ENCODE measurements around the gene ANO9. TPM values are rescaled to one million over a fixed set of nuclear protein-coding genes. Genes with fewer than 3 reads are reported as not detected.
"Not testable (repeated sequence)": the region's sequence is repeated elsewhere in the genome, so short reads cannot be mapped to it uniquely, and the experiment has no call there.

The ANO9 gene
- total RNA-seq, 2 donors from 2014 or later = 15.6 to 26.4 TPM

DNA sequence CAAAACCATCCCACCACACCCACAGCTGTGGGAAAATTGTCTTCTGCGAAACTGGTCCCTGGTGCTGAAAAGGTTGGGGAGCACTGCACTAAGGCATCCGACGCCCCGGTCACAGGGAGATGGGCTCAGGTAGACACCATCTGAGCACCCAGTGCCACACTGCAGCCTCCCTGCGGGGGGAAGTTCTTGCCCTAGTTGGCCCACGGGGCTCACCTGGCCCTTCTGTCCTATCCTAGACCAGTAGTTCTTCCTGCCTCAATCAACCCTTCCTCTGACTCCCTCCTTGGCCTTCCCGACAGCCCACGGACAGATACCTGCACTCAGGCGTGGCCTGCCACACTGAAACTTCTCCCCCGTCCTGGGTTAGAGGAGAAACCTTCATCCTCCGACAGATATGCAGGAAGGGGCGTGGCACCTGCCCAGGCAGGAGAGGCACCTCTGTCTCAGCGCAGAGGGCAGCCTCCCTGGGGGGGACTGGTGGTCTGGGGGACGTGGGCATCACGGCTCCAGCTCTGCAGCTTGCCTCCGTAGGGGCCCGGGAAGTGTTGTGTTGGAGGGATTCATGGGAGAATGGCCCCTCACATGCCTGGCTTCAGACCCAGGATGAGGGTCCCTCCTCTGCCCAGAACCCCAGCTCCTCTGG lies 4.5 kb downstream of the ANO9 start:
- H3K9me3 ChIP-seq = no peaks in the 10 kb centered on the region
- no peaks in the 10 kb centered on the region for H3K27me3 ChIP-seq
- intact Hi-C loops (cut with DNase I) = no loop called here
- WGBS, 2 donors = 84 to 98% methylated on average over 5 to 17 of the region's 17 CpGs
- H3K4me3 ChIP-seq = no peak overlapping the region
- ATAC-seq (no peak), DNase-seq (no peak)
- H3K4me1 ChIP-seq = peaks cover 20% of the 10 kb centered on the region
- no peaks in the 10 kb centered on the region for H3K36me3 ChIP-seq (replicated peaks in 1 of 2; ENCODE audit: insufficient read depth in 1 of 2, low read depth in 2 of 2)
- H3K27ac ChIP-seq = no peak overlapping the region
- TF ChIP-seq, protein P1, sequence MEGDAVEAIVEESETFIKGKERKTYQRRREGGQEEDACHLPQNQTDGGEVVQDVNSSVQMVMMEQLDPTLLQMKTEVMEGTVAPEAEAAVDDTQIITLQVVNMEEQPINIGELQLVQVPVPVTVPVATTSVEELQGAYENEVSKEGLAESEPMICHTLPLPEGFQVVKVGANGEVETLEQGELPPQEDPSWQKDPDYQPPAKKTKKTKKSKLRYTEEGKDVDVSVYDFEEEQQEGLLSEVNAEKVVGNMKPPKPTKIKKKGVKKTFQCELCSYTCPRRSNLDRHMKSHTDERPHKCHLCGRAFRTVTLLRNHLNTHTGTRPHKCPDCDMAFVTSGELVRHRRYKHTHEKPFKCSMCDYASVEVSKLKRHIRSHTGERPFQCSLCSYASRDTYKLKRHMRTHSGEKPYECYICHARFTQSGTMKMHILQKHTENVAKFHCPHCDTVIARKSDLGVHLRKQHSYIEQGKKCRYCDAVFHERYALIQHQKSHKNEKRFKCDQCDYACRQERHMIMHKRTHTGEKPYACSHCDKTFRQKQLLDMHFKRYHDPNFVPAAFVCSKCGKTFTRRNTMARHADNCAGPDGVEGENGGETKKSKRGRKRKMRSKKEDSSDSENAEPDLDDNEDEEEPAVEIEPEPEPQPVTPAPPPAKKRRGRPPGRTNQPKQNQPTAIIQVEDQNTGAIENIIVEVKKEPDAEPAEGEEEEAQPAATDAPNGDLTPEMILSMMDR (IDR thresholded peaks at IDR 0.05) = no peak
- TF ChIP-seq POLR2A (IDR thresholded peaks at IDR 0.05) = no peak

DNA sequence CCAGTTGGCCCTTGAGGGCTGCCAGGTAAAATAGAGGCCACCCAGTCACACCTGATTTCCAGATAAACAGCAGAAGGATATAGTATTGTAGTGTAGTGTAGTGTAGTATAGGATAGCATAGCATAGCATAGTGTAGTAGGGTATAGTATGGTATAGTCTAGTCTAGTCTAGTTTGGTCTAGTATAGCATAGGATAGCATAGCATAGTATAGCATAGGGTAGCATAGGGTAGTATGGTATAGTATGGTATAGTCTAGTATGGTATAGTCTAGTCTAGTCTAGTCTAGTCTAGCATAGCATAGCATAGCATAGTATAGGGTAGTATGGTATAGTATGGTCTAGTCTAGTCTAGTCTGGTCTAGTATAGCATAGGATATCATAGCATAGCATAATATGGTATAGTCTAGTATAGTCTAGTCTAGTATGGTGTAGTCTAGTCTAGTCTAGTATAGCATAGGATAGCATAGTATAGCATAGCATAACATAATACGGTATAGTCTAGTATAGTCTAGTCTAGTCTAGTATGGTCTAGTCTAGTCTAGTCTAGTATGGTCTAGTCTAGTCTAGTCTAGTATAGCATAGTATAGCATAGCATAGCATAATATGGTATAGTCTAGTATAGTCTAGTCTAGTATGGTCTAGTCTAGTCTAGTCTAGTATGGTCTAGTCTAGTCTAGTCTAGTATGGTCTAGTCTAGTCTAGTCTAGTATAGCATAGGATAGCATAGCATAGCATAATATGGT lies 6.6 kb downstream of the ANO9 start:
- 87 to 100% methylated on average over 1 of the region's 1 CpG for WGBS, 2 donors
- ATAC-seq; DNase-seq; H3K4me1 ChIP-seq; H3K27me3 ChIP-seq; H3K9me3 ChIP-seq; intact Hi-C loops (cut with DNase I); H3K36me3 ChIP-seq (replicated peaks in 1 of 2; ENCODE audit: insufficient read depth in 1 of 2, low read depth in 2 of 2); H3K4me3 ChIP-seq; H3K27ac ChIP-seq: not testable (repeated sequence)

DNA sequence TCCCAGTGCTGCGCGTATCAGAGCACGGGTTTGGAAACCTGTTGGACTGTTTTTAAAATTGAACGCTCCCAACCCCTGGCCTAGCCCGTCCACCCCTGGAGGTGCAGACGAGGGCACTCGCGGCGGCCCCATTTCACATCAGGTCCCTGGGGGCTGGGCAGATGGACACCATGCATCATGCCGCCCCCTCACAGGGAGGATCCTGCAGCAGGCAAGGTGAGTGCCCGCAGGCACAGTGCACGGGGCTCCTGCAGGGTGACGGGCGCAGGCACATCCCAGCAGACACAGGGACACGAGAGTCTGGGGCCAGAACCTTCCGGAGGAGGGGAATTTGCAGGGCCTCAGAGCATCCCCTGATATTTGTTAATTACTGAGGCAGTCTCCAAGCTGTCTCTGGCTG lies 7.3 kb downstream of the ANO9 start:
- intact Hi-C loops (cut with DNase I) = no loop called here
- H3K27ac ChIP-seq = no peak overlapping the region
- DNase-seq (no peak), ATAC-seq (no peak)
- 92 to 100% methylated on average over 4 to 16 of the region's 16 CpGs for WGBS, 2 donors
- no peaks in the 10 kb centered on the region for H3K27me3 ChIP-seq
- TF ChIP-seq, protein P1 (IDR thresholded peaks at IDR 0.05) = no peak
- no peak for TF ChIP-seq POLR2A (IDR thresholded peaks at IDR 0.05)
- no peaks in the 10 kb centered on the region for H3K4me1 ChIP-seq
- H3K36me3 ChIP-seq (replicated peaks in 1 of 2; ENCODE audit: insufficient read depth in 1 of 2, low read depth in 2 of 2) = no peaks in the 10 kb centered on the region
- no peak overlapping the region for H3K4me3 ChIP-seq
- no peaks in the 10 kb centered on the region for H3K9me3 ChIP-seq

DNA sequence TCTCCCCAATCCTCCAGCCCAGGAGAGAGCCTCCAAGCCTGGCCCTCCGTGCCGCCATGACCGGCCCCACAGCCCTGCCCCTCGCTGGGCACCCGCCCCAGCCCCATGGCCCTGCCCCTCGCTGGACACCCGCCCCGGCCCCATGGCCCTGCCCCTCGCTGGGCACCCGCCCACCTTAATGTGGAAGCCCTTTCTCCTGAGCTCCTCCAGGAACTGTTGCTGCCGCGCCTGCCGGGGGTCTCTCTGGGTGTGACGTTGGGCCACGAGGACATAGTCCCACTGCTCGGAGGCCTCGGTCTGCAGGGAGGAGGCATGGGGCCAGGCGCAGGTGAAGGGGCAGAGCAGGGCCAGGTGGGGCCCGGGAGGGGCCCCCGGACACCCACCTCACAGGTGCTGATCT lies 8.2 kb downstream of the ANO9 start:
- TF ChIP-seq, protein P1 (IDR thresholded peaks at IDR 0.05) = no peak
- TF ChIP-seq POLR2A (IDR thresholded peaks at IDR 0.05) = no peak
- Histone ChIP-seq H3K27me3 (no peaks in the 10 kb centered on the region), H3K4me3 (no peak overlapping the region), H3K27ac (no peak overlapping the region), H3K4me1 (no peaks in the 10 kb centered on the region), H3K36me3 (replicated peaks in 1 of 2; ENCODE audit: insufficient read depth in 1 of 2, low read depth in 2 of 2) (no peaks in the 10 kb centered on the region), H3K9me3 (no peaks in the 10 kb centered on the region)
- intact Hi-C loops (cut with DNase I) = no loop called here
- WGBS, 2 donors = 88 to 89% methylated on average over 11 to 18 of the region's 20 CpGs
- DNase-seq (no peak), ATAC-seq (no peak)

DNA sequence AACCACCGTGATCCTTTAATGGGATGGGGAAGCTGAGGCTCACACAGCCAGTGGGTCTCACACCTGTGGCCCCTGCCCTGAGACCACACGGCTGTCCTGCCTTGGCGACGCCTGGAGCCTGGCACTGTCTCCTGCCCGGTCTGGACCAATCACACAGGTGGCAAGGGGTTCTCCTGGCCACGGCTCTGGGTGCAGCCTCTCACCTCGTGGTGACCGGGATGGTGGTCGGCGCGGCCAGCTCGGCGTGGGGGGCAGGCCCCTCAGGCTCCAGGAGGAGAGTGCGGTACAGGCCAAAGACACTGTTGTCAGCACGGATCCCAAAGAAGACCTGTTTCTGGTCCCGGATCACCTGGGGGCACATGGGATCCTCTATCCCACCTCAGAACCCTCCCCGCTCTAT lies 8.7 kb downstream of the ANO9 start:
- no peak for TF ChIP-seq POLR2A (IDR thresholded peaks at IDR 0.05)
- TF ChIP-seq, protein P1 (IDR thresholded peaks at IDR 0.05) = no peak
- WGBS, 2 donors = 91 to 93% methylated on average over 7 to 17 of the region's 17 CpGs
- intact Hi-C loops (cut with DNase I) = no loop called here
- H3K27me3 ChIP-seq = no peaks in the 10 kb centered on the region
- no peak overlapping the region for H3K4me3 ChIP-seq
- no peaks in the 10 kb centered on the region for H3K4me1 ChIP-seq
- no peaks in the 10 kb centered on the region for H3K9me3 ChIP-seq
- no peak for ATAC-seq
- no peaks in the 10 kb centered on the region for H3K36me3 ChIP-seq (replicated peaks in 1 of 2; ENCODE audit: insufficient read depth in 1 of 2, low read depth in 2 of 2)
- H3K27ac ChIP-seq = no peak overlapping the region
- no peak for DNase-seq
